Stimulated activated CD4-positive, alpha-beta T cell treated with anti-CD3 and anti-CD28 coated beads, Interleukin-12 subunit alpha, Interleukin-12 subunit beta, amount 100 ng/mL, for 24 hours (primary cell): ENCODE results near the gene NOS3.
A peak's percentile ranks its signal among the peaks of the same experiment; 100 is the strongest.

Experiments
- DNase-seq, 2 experiments: peaks; one replicate each; pipeline ENCODE4 v3.0.0-alpha.2; 2020; ENCODE audit warnings: low read depth in 2 of 2

NOS3 gene

GRCh38 chr7:150964593-150965111, 26.2 kb upstream of the NOS3 start:
- DNase-seq = no peak

DNA sequence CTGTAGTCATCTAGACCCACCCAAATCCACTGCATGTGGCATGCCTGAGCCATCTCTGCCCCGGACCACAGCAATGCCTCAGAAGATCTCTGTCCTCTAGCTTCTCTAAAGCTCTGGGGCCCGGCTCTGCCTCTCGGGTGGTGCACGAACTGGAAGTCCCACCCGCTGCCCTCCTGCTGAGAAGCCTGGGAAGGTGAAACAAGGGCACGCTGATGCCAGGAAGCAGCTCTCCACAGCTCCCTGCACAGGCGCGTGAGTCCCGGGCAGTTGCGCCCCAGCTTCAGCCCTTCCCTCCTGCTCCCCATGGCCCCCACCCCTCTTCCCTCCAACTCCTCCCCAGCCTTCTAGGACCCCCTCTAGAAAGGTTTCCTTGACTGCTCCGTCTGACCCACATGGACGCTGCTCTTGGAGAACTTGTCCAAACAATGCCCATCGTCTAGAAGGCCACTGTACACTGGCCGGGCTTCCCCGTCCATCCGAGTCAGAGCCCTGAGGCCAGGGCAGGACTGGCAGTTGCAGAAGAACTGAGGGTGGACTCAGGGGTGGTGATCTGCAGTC, 25.5 kb upstream of the NOS3 start:
- no peak for DNase-seq

DNA sequence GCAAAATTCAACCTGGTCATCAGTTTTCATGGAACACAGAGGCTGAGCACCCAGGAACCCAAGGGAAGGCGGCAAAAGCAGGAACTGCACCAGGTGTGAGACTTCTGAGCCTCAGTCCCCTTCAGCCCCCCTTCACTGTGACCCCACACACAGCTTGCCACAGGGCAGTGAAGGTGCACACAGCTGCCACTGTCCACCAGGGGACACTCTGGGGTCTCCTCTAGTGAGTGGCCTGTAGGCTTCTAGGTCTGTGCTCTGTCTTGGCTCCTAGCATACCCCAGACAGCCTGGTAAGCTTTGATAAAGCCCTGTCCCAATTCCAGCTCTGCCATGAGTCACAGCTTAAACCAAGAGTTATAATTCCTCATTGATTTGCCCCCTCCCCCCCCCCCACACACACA, 24.8 kb upstream of the NOS3 start:
- no peak for DNase-seq

DNA sequence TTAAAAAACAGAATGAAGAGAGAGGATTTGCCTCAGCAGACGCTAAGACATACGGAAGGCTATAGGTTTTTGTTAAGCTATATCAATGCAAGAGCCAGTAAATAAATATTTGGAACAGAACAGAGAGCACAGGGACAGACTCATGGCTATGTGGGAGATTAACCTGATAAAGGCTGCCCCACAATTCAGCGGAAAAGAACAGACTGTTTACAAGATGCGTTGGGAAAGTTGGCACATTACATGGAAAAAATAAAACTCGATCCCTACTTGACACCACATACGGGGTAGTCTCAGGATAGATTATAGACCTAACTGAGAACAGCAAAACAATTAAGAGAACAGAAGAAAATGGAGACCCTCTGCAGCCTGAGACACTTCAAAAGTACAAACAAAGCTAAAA, 23.5 kb upstream of the NOS3 start:
- DNase-seq = no peak

DNA sequence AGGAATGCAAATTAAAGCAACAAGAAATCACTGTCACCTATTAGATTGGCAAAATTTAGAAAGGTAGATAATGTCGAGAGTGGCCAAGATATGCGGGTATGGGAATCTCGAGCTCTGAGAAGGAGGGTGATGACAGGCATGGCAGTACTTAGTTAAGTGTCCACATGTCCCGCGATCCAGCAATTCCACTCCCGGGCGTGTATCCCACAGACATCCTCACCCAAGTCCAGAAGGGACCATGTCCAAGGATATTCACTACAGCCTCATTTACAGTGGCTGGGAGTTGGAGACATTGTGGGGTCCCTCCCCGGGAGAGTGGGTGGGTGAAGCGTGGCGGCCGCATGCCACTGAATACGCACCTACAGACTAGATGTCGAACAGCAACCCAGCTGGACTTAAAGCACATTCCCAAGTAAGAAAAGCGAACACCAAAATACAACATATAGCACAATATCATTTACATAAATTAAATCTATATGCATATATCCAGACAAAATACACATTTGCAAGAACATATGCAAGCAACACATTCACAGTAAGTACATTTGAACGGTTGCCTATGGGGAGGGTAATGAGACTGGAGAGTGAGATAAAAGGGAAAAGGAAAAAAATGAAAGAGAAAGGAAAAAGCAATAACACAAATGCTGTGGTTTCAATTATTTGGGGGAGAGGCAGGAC, 22.6 kb upstream of the NOS3 start:
- no peak for DNase-seq

- no peak for DNase-seq
Measured at GRCh38 chr7:150968734-150969372, 22.0 kb upstream of the NOS3 start.

GRCh38 chr7:150969475-150969874, 21.3 kb upstream of the NOS3 start:
- DNase-seq = no peak

DNA sequence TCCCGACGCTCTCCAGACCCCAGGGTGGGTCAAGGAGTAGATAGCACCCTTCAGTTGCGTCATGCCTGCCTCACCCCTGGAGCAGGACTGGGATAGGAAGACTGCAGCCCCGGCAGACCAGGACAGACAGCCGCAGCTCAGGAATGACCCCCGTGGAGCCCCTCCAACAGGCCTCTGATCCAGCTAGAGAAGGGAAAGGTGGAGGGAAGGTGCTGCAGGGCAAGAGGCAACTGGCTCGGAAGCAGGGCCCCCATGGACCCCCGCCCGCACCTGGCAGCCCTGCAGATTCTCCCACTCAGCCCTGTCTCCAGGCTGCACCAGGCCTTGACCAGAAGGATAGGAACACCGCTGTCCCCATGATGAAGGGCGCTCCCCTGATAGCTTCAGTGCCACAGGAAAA, 20.4 kb upstream of the NOS3 start:
- DNase-seq = no peak

GRCh38 chr7:150971242-150972022, 19.4 kb upstream of the NOS3 start:
- DNase-seq = no peak

- DNase-seq = no peak
Measured at GRCh38 chr7:150972023-150972468, 18.8 kb upstream of the NOS3 start.

DNA sequence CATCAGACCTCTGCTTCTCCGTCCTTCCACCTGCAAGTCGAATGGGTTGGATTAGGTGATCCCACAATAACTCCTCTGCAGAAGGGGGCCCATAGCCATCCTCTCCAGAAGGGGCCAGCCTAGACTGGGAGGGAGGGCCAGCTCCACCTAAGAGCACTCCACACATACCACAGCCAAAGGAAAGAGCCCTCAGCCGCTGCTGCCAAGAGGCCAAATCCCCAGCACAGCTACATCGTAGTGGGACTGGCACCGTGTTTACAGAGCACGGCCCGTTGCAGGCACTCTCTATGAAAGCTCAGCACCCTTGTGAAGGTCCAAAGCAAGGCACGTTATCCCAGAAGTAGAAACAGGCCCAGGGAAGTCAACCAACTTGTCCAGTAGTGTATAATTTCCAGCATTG, 18.1 kb upstream of the NOS3 start:
- DNase-seq = no peak

GRCh38 chr7:150973571-150974451, 17.0 kb upstream of the NOS3 start:
- DNase-seq = no peak

DNA sequence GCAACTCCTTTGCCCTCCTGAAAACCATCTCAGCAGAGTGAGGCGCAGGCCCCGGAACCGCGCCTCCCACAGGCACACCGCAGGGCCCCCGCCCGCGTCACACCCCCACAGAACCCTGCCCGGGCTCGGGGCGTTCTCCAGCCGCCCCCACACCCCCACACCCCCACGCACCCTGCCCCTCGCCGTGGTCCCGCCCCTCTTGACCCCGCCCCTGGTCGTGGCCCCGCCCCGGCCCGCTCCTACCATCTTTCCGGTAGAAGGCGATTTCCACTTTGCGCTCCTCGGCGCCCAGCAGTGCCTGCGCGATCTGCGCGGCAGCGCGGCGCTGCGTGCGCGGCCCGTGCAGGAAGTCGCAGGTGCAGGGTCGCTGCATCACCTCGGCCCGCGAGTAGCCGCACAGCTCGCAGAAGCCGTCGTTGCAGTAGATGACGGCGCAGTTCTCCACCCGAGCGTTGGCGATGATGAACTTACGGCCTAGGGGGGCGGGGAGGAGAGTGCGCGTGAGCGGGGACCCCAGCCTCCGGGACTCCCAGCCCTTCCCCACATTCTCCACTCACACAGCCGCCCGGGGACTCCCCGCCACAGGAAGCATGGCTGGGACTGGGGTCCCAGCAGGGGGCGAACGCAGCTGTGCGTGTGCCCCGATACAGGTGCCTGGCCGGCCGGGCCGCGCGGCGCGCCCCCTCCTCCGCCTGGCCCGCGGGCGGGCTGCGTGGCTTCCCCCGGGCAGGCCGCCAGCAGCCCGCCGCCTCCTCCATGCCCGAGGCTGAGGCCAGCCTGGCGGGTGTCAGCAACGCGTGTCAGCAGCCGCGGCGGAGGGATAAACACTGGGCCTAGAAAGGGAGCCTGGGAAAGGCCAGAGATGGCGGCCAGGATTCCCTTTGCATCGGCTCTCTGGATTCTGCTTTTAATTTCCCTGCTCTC, 16.1 kb upstream of the NOS3 start:
- peak; percentile 60 to 71 for DNase-seq

DNA sequence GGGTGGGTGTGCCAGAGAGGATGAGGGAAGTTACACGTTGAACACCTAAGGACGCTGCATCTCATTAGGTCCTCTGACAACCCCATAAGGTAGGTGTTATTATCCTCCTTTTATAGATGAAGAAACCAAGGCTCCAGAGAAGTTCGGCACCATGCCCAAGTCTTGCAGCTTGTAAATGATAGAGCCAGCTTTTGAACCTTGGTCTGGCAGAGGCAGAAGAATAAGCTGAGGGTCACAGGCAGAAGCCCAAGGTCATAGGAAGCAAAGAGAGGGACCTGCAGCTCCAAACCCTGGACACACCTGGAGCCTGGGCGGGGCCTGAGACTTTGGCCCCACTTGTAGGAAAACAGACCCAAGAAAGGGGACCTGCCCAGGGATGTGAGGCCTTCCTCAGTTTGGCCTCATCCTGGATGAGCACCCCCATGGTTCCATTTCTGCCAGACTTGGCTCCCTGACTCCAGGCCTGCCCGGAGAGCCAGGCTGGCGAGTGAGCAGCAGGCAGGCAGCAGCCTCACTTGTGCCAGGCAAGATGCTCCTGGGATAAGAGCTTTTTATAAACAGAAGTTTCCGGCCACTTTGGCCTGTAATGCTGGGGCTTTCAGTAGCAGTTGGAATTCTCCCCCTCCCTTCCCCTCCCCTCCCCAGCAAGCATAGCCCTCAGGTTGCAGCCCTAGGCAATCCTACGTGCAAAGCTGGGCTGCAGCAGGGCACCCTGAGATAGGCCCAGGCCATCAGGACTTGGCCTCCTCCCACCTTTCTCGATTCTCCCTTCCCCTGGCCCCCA, 15.1 kb upstream of the NOS3 start:
- DNase-seq = no peak

DNA sequence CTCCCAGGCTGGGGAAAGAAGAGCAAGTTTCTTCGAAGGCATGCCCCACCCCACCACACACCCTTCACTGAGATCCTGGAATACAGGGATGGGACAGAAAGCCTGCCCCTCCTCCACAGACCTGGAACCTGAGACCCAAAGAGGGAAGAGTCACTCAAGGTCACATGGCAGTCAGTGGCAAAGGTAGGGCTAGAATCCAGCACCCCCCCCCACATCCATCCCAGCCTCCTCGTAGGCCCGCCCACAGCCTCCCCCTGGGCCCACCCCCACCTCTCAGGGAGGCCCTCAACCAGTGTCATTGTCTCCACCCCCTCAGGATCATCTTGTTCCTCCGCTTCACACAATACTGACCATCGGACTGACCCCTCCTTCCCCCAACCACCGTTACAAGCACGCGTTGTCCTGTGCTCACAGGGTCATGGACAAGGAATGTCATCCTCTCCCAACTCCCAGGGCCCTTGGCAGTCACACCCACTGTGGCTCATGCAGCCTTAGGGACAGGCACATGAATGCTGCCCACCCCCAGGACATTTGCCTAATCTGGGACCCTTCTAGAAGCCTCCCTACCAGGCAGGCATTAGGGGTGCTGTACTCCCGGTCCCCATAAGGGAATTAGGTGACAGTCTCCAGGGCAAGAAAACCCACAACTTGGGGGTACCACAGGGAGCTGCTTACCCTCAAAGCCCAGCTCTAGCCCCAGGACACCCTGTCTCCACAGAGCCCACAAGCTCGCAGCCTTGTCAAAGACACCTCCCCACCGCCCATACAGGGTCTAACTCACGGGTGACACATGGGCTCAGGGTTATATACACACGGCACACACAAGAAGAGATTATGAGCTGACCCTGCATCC, 14.1 kb upstream of the NOS3 start:
- no peak for DNase-seq

DNA sequence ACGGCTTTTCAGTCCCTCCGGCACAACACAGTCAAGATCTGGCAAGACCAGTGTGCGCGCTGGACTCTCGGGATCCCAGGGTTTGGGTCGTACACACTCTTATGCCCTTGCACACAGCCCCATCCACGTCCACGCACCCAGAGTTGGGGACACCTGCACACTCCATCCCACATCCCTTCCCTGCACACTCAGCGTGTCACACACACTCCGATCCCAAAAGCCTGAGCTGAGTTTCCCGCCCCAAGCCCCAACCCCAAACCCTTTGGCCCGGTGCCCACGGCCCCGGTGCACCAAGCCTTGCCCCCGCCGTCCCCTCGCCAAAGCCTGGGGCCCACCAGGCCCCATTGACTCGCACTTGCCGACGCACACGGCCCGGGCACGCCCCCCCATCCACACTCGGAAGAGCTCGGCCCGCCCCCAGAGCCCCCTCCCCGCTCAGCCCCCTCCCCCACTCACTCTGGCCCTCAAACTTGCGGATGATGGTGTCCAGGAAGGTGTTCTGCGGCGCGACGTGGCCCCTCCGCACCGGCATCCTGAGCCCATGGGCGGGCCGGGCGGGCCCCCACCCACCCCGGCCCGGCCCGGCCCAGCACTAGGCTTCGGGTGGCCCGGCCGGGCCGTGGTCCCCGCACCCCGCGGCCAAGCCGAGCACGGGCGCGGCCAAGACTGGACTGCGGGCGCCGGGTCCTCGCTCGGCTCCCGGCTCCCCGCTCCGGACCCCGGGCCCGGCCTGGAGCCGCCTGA, 13.3 kb upstream of the NOS3 start:
- no peak for DNase-seq

GRCh38 chr7:150978126-150978789, 12.6 kb upstream of the NOS3 start, which contains the start of gene KCNH2:
KCNH2 (minus strand) TSS chr7:150978321; CDS start chr7:150977913, 408 bp downstream.
- DNase-seq = no peak
